PC-3 (cell line): ENCODE data around the gene ARHGEF39. TPM values are rescaled to one million over a fixed set of nuclear protein-coding genes. Genes with fewer than 3 reads are reported as not detected.
A peak's percentile ranks its signal among the peaks of the same experiment; 100 is the strongest.

Experiments used
- ATAC-seq: fragments of 200-7000 bp; cut with Tn5 transposase; 2 replicates; pipeline ENCODE4 v1.9.1; 2020; ENCODE audit warnings: mild to moderate bottlenecking, moderate library complexity
- BruUV-seq: library from RNA; stranded (reverse); fragments of 400-500 nt; replicated peaks from 2 replicates; lab custom pipeline; 2021; lab: Mats Ljungman, UMichigan
- CTCF ChIA-PET: fragments of 300-600 bp; sonication (Branson Sonifier 250); formaldehyde crosslinking; loops from one replicate; lab custom pipeline; 2022; ENCODE audit warnings: antibody characterized with exemption; lab: Charles Lee
- POLR2A ChIA-PET: fragments of 300-600 bp; sonication (Branson Sonifier 250); formaldehyde crosslinking; loops from one replicate; lab custom pipeline; 2022; ENCODE audit warnings: antibody characterized with exemption; ENCODE audit not compliant: unreplicated experiment; lab: Charles Lee
- DNase-seq: peaks from one replicate; pipeline ENCODE4 v3.0.0-alpha.2; 2015
- H2AFZ ChIP-seq: fragments of 300-600 bp; sonication (generic); 2 replicates; pipeline ENCODE4 v1.6.0; 2016; ENCODE audit warnings: antibody characterized with exemption, low read length
- H3F3A ChIP-seq: fragments of 300-600 bp; sonication (generic); one replicate; pipeline ENCODE4 v1.6.0; 2017; ENCODE audit warnings: antibody characterized with exemption, low read length, control low read depth, mild to moderate bottlenecking; ENCODE audit not compliant: unreplicated experiment
- H3K27ac ChIP-seq: fragments of 300-600 bp; sonication (generic); 2 replicates; pipeline ENCODE4 v1.5.1; 2016; ENCODE audit warnings: mild to moderate bottlenecking, low read length
- H3K27me3 ChIP-seq: fragments of 300-600 bp; sonication (generic); 2 replicates; pipeline ENCODE4 v1.6.1; 2016; ENCODE audit warnings: low read length, mixed read lengths
- H3K36me3 ChIP-seq: fragments of 300-600 bp; sonication (generic); 2 replicates; pipeline ENCODE4 v1.6.1; 2016; ENCODE audit warnings: low read depth, mixed run types, low read length, mixed read lengths
- H3K4me1 ChIP-seq: fragments of 300-600 bp; sonication (generic); 2 replicates; pipeline ENCODE4 v1.5.1; 2016; ENCODE audit warnings: low read length; ENCODE audit not compliant: insufficient read depth
- H3K4me2 ChIP-seq: fragments of 300-600 bp; sonication (generic); 2 replicates; pipeline ENCODE4 v1.6.0; 2016; ENCODE audit warnings: low read length
- H3K4me3 ChIP-seq: fragments of 300-600 bp; sonication (generic); 2 replicates; pipeline ENCODE4 v1.5.1; 2016; ENCODE audit warnings: mild to moderate bottlenecking, low read length, mixed read lengths
- H3K79me2 ChIP-seq: fragments of 300-600 bp; sonication (generic); 2 replicates; pipeline ENCODE4 v1.6.1; 2017; ENCODE audit warnings: low read length, mixed read lengths
- H3K9ac ChIP-seq: fragments of 300-600 bp; sonication (generic); 2 replicates; pipeline ENCODE4 v1.6.0; 2016; ENCODE audit warnings: mild to moderate bottlenecking, low read length
- H3K9me2 ChIP-seq: fragments of 300-600 bp; sonication (generic); replicated peaks from 2 replicates; pipeline ENCODE4 v1.6.1; 2016; ENCODE audit warnings: mixed run types, low read length, mixed read lengths
- H3K9me3 ChIP-seq: fragments of 300-600 bp; sonication (generic); 2 replicates; pipeline ENCODE4 v1.6.1; 2016; ENCODE audit warnings: low read length, mixed read lengths
- H4K20me1 ChIP-seq: fragments of 300-600 bp; sonication (generic); 2 replicates; pipeline ENCODE4 v1.6.1; 2016; ENCODE audit warnings: low read length, mixed read lengths
- CTCF ChIP-seq: fragments of 300-600 bp; sonication (generic); conservative IDR thresholded peaks from 2 replicates; pipeline ENCODE4 v1.5.1; 2017; ENCODE audit warnings: antibody characterized with exemption, low read depth, mild to moderate bottlenecking, low read length
- EZH2 ChIP-seq: fragments of 300-600 bp; sonication (generic); IDR thresholded peaks from one replicate; pipeline ENCODE4 v1.6.1; 2017; ENCODE audit warnings: antibody characterized with exemption, mild to moderate bottlenecking, low read length; ENCODE audit not compliant: unreplicated experiment
- EZH2phosphoT487 ChIP-seq: fragments of 300-600 bp; sonication (generic); IDR thresholded peaks from 2 replicates; pipeline ENCODE4 v1.6.1; 2018; ENCODE audit warnings: mild to moderate bottlenecking, antibody characterized with exemption, low read length, borderline replicate concordance
- intact Hi-C: fragments of 100-400 bp; cut with micrococcal nuclease; formaldehyde crosslinking; loops from 2 replicates; pipeline ENCODE4 v1.9.0; 2023
- total RNA-seq: library from RNA; depleted of rRNA; stranded (reverse); fragments of >200 nt; gene quantifications from 2 replicates; pipeline ENCODE4 v1.2.3, GENCODE V29; 2014

ARHGEF39 gene
- total RNA-seq, 1 experiment from 2014 or later, result 2.6 TPM

- H3K4me2 ChIP-seq, result peak overlapping the region; percentile 68
- no peaks in the 10 kb centered on the region for H3K9me2 ChIP-seq
- no peak overlapping the region for H3K9ac ChIP-seq
- CTCF ChIA-PET, result no interaction called here
- no peaks in the 10 kb centered on the region for H3K9me3 ChIP-seq
- intact Hi-C loops, result loop anchor here (10.0 kb wide), 1 partner anchor 143 kb away; the partner anchor contains the start of gene NPR2
- H4K20me1 ChIP-seq, result no peaks in the 10 kb centered on the region
- no peak for TF ChIP-seq EZH2
- no peak for TF ChIP-seq EZH2phosphoT487
- no peak for TF ChIP-seq CTCF
- DNase-seq (peak; percentile 83), ATAC-seq (peak; percentile 92)
- H3K79me2 ChIP-seq, result no peaks in the 10 kb centered on the region
- H3K27me3 ChIP-seq, result no peaks in the 10 kb centered on the region
- H2AFZ ChIP-seq, result no peak overlapping the region
- no peaks in the 10 kb centered on the region for H3F3A ChIP-seq
- no TSS peak for BruUV-seq
- POLR2A ChIA-PET, result no interaction called here
- peaks cover 18% of the 10 kb centered on the region for H3K4me1 ChIP-seq
- H3K36me3 ChIP-seq, result no peaks in the 10 kb centered on the region
- no peak overlapping the region for H3K4me3 ChIP-seq
- peak overlapping the region; percentile 69 for H3K27ac ChIP-seq
These were observed 12.8 kb downstream of the ARHGEF39 start for GRCh38 chr9:35651956-35652828.

- H3K4me1 ChIP-seq, result peaks cover 18% of the 10 kb centered on the region
- H3K4me3 ChIP-seq, result no peak within 1 kb of the TSS
- no peaks in the 10 kb centered on the region for H3F3A ChIP-seq
- intact Hi-C loops, result loop anchor here (10.0 kb wide), 1 partner anchor 144 kb away; the partner anchor contains the start of gene NPR2
- H3K36me3 ChIP-seq, result no peaks in the 10 kb centered on the region
- no peak for ATAC-seq
- CTCF ChIA-PET, result no interaction called here
- no peaks in the 10 kb centered on the region for H4K20me1 ChIP-seq
- H3K27me3 ChIP-seq, result no peaks in the 10 kb centered on the region
- POLR2A ChIA-PET, result no interaction called here
- no peaks in the 10 kb centered on the region for H3K9me2 ChIP-seq
- H3K4me2 ChIP-seq, result 0 out of 2 replicates have a peak within 1 kb of the TSS, but pooled peaks have one; percentile 68
- no peaks in the 10 kb centered on the region for H3K9me3 ChIP-seq
- no peak within 1 kb of the TSS for H2AFZ ChIP-seq
- no TSS peak for BruUV-seq
- no peaks in the 10 kb centered on the region for H3K79me2 ChIP-seq
- TF ChIP-seq EZH2, result no peak
- no peak for TF ChIP-seq CTCF
- no peak for TF ChIP-seq EZH2phosphoT487
- H3K9ac ChIP-seq, result no peak within 1 kb of the TSS
- no peak within 1 kb of the TSS for H3K27ac ChIP-seq
- DNase-seq, result no peak
These were observed 14.4 kb downstream of the ARHGEF39 start, which contains the start of gene SIT1 for GRCh38 chr9:35650341-35651158. SIT1 (minus strand) TSS chr9:35650931; CDS start chr9:35650853, 78 bp downstream.
